Panc1 (cell line): ENCODE measurements around the gene CCDC85A. TPM values are rescaled to one million over a fixed set of nuclear protein-coding genes. Genes with fewer than 3 reads are reported as not detected.

Source experiments
- ATAC-seq: fragments of 200-7000 bp; cut with Tn5 transposase; 2 replicates; pipeline ENCODE4 v1.9.1; 2020; ENCODE audit warnings: mild to moderate bottlenecking, moderate library complexity
- BruUV-seq: library from RNA; stranded (reverse); fragments of 400-500 nt; replicated peaks from 2 replicates; lab custom pipeline; 2021; lab: Mats Ljungman, UMichigan
- CTCF ChIA-PET: fragments of 300-600 bp; sonication (Branson Sonifier 250); formaldehyde crosslinking; loops from one replicate; lab custom pipeline; 2022; ENCODE audit warnings: antibody characterized with exemption; lab: Charles Lee
- POLR2A ChIA-PET: fragments of 300-600 bp; sonication (Branson Sonifier 250); formaldehyde crosslinking; loops from one replicate; lab custom pipeline; 2022; ENCODE audit warnings: antibody characterized with exemption; lab: Charles Lee
- DNase-seq: peaks from one replicate; pipeline ENCODE4 v3.0.0-alpha.2; 2010; ENCODE audit warnings: low read depth, low spot score
- H3K27ac ChIP-seq: 2 replicates; pipeline ENCODE4 v1.5.1; 2011; ENCODE audit warnings: mild to moderate bottlenecking, low read length, inconsistent platforms
- H3K27me3 ChIP-seq: fragments of 200-500 bp; sonication (Bioruptor generic); 2 replicates; pipeline ENCODE4 v1.6.0; 2014; ENCODE audit warnings: low read length, inconsistent platforms; ENCODE audit not compliant: control insufficient read depth, insufficient read depth
- H3K36me3 ChIP-seq: fragments of 200-500 bp; sonication (Bioruptor generic); 2 replicates; pipeline ENCODE4 v1.5.1; 2014; ENCODE audit warnings: inconsistent platforms, mild to moderate bottlenecking, low read length, moderate library complexity; ENCODE audit not compliant: control insufficient read depth, insufficient read depth
- H3K4me1 ChIP-seq: 2 replicates; pipeline ENCODE4 v1.5.1; 2011; ENCODE audit warnings: inconsistent platforms, mild to moderate bottlenecking, low read length, moderate library complexity; ENCODE audit not compliant: control insufficient read depth, insufficient read depth
- H3K4me3 ChIP-seq, 2 experiments: 2 replicates each; pipeline ENCODE4 v1.5.1; 2011 to 2012; ENCODE audit warnings: low read depth in 2 of 2, low read length in 2 of 2, mild to moderate bottlenecking in 2 of 2, inconsistent platforms in 1 of 2, moderate library complexity in 1 of 2
- H3K9me3 ChIP-seq: fragments of 200-500 bp; sonication (Bioruptor generic); 2 replicates; pipeline ENCODE4 v1.5.1; 2014; ENCODE audit warnings: low read depth, mild to moderate bottlenecking, inconsistent platforms, low read length, moderate library complexity; ENCODE audit not compliant: control insufficient read depth, insufficient read depth
- POLR2AphosphoS5 ChIP-seq: IDR thresholded peaks from 2 replicates; pipeline ENCODE4 v1.6.1; 2012; ENCODE audit warnings: mild to moderate bottlenecking, low read depth, low read length, moderate library complexity
- SIN3A ChIP-seq: IDR thresholded peaks from 2 replicates; pipeline ENCODE4 v1.6.1; 2012; ENCODE audit warnings: low read depth, mild to moderate bottlenecking, low read length, moderate library complexity, borderline replicate concordance; ENCODE audit not compliant: insufficient read depth
- TCF7L2 ChIP-seq: IDR thresholded peaks from 2 replicates; pipeline ENCODE4 v1.6.1; 2011; ENCODE audit warnings: mild to moderate bottlenecking, low read depth, low read length, inconsistent platforms
- in situ Hi-C: cut with HindIII; loops from 2 replicates; pipeline ENCODE4 v1.10.0; 2016; ENCODE audit warnings: low sequenced_read_pairs, low pct_unique_long_range_greater_than_20kb
- intact Hi-C: fragments of 100-400 bp; cut with micrococcal nuclease; formaldehyde crosslinking; loops from one replicate; pipeline ENCODE4 v1.10.0; 2022; ENCODE audit not compliant: unreplicated experiment
- total RNA-seq: library from RNA; stranded (reverse); gene quantifications from one replicate; pipeline ENCODE4 v1.2.1, GENCODE V29; 2021; ENCODE audit not compliant: unreplicated experiment
- TF ChIP-seq, protein P1 (sequence below): fragments of 450-650 bp; IDR thresholded peaks from 2 replicates; pipeline ENCODE4 v1.5.1; 2017; ENCODE audit warnings: mild to moderate bottlenecking
- TF ChIP-seq, protein P2 (sequence below), 2 experiments: IDR thresholded peaks; 2 replicates each; pipeline ENCODE4 v1.6.1; 2011 to 2012; ENCODE audit warnings: low read depth in 2 of 2, control low read depth in 1 of 2, low read length in 1 of 2, mild to moderate bottlenecking in 1 of 2, moderate library complexity in 1 of 2; ENCODE audit not compliant: insufficient read depth in 1 of 2

The CCDC85A gene
- total RNA-seq, 1 experiment from 2014 or later = 0.05 TPM

DNA sequence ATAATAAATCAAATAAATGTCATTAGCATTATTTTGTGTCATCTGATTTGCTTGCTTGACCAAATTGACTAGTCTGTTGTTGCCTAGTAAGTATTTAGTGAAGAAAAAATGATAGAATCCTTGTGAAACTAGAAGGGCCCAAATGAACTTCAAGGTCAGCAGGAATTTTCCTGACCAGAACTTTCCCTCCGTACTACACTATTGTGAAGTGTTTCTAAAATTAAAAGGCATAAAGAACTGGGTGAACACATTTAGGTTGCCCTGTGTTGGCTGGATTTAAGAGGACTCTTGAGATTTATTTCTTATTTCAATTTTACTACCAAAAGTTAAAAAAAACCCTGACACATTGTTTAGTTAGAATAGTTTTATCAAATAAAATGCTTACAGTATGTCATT lies 142.6 kb downstream of the CCDC85A start:
- no peaks in the 10 kb centered on the region for H3K4me1 ChIP-seq
- H3K9me3 ChIP-seq = no peaks in the 10 kb centered on the region
- DNase-seq (no peak), ATAC-seq (no peak)
- H3K27me3 ChIP-seq = no peaks in the 10 kb centered on the region
- in situ Hi-C loops = no loop called here
- ChIA-PET CTCF (no interaction called here), POLR2A (no interaction called here)
- H3K27ac ChIP-seq = no peak overlapping the region
- H3K4me3 ChIP-seq = no peak overlapping the region
- BruUV-seq = no TSS peak
- intact Hi-C loops = no loop called here
- no peaks in the 10 kb centered on the region for H3K36me3 ChIP-seq
- no peak for TF ChIP-seq SIN3A

DNA sequence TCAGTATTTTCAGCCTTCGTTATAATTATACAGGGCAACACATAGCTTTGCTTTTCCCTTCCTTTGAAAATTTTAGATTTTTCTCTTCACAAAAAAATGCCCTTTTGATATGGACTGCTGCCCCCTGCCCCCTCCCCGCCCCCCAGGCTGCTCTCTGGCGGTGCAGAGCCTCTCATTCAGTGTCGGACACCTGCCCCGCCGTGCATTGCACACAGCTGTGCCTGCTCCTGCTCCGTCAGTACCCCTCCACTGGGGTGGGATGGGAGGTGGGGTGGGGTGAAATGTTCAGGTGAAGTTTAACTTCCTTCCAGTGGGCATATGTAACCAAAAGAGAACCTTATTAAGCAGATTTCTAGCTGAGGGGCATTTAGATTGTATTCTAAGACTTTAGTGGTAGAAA lies 148.0 kb downstream of the CCDC85A start:
- TF ChIP-seq, protein P1, sequence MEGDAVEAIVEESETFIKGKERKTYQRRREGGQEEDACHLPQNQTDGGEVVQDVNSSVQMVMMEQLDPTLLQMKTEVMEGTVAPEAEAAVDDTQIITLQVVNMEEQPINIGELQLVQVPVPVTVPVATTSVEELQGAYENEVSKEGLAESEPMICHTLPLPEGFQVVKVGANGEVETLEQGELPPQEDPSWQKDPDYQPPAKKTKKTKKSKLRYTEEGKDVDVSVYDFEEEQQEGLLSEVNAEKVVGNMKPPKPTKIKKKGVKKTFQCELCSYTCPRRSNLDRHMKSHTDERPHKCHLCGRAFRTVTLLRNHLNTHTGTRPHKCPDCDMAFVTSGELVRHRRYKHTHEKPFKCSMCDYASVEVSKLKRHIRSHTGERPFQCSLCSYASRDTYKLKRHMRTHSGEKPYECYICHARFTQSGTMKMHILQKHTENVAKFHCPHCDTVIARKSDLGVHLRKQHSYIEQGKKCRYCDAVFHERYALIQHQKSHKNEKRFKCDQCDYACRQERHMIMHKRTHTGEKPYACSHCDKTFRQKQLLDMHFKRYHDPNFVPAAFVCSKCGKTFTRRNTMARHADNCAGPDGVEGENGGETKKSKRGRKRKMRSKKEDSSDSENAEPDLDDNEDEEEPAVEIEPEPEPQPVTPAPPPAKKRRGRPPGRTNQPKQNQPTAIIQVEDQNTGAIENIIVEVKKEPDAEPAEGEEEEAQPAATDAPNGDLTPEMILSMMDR = no peak
- TF ChIP-seq TCF7L2 (no peak), POLR2AphosphoS5 (no peak), SIN3A (no peak)
- TF ChIP-seq, protein P2, sequence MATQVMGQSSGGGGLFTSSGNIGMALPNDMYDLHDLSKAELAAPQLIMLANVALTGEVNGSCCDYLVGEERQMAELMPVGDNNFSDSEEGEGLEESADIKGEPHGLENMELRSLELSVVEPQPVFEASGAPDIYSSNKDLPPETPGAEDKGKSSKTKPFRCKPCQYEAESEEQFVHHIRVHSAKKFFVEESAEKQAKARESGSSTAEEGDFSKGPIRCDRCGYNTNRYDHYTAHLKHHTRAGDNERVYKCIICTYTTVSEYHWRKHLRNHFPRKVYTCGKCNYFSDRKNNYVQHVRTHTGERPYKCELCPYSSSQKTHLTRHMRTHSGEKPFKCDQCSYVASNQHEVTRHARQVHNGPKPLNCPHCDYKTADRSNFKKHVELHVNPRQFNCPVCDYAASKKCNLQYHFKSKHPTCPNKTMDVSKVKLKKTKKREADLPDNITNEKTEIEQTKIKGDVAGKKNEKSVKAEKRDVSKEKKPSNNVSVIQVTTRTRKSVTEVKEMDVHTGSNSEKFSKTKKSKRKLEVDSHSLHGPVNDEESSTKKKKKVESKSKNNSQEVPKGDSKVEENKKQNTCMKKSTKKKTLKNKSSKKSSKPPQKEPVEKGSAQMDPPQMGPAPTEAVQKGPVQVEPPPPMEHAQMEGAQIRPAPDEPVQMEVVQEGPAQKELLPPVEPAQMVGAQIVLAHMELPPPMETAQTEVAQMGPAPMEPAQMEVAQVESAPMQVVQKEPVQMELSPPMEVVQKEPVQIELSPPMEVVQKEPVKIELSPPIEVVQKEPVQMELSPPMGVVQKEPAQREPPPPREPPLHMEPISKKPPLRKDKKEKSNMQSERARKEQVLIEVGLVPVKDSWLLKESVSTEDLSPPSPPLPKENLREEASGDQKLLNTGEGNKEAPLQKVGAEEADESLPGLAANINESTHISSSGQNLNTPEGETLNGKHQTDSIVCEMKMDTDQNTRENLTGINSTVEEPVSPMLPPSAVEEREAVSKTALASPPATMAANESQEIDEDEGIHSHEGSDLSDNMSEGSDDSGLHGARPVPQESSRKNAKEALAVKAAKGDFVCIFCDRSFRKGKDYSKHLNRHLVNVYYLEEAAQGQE (IDR thresholded peaks at IDR 0.05; ENCODE audit: insufficient read depth in 1 of 2, low read depth in 2 of 2, low read length in 1 of 2) = no peak
- Histone ChIP-seq H3K4me1 (no peaks in the 10 kb centered on the region), H3K4me3 (no peak overlapping the region), H3K27ac (no peak overlapping the region), H3K36me3 (no peaks in the 10 kb centered on the region), H3K9me3 (no peaks in the 10 kb centered on the region), H3K27me3 (no peaks in the 10 kb centered on the region)
- in situ Hi-C loops = no loop called here
- DNase-seq = no peak
- ChIA-PET POLR2A (interaction anchor here (0.5 kb wide), 1 partner anchor 26 kb away, joined by 6 read pairs; no protein-coding TSS in a partner anchor), CTCF (no interaction called here)
- no TSS peak for BruUV-seq
- no peak for ATAC-seq
- intact Hi-C loops = no loop called here

DNA sequence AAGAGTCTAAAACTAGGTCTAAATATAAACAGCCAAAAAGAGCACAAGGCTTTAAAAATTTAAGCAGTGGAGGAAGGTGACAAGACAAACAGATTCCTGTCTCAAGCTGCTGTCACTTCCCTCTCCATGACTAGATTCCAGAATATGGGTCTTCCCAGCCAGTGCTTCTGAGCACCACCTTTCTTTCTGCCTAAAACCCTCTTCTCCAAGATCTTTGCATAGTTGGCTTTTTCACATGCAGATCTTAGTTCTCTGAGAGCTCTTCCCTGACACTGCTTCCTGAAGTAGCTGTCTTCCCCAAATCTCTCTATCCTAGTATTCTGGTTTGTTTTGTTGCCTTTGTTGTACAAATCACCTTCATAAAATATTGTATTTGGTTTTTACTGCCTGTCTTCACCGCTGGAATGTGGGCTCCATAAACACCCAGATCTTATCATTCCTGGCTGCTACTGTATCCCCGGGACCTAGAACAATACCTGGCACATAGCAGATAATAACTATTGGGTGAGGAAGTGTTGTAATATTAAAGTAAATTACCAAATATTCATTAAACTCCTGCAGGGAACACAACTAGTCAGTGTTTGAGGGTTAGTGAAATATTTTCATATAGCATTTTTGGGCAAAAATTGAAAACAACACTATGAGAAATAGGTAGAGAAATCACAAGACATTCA lies 150.2 kb downstream of the CCDC85A start:
- POLR2A ChIA-PET = no interaction called here
- BruUV-seq = no TSS peak
- intact Hi-C loops (no loop called here), in situ Hi-C loops (no loop called here)
- Histone ChIP-seq H3K27me3 (no peaks in the 10 kb centered on the region), H3K9me3 (no peaks in the 10 kb centered on the region), H3K4me3 (no peak overlapping the region), H3K36me3 (no peaks in the 10 kb centered on the region), H3K4me1 (no peaks in the 10 kb centered on the region), H3K27ac (no peak overlapping the region)
- CTCF ChIA-PET = no interaction called here
- DNase-seq (no peak), ATAC-seq (no peak)
- TF ChIP-seq POLR2AphosphoS5 = no peak
- TF ChIP-seq, protein P1 = no peak
- TF ChIP-seq, protein P2 (IDR thresholded peaks at IDR 0.05; ENCODE audit: insufficient read depth in 1 of 2, low read depth in 2 of 2, low read length in 1 of 2) = no peak
- no peak for TF ChIP-seq TCF7L2
- no peak for TF ChIP-seq SIN3A
